ENCODE data around the gene BMPR1A.
A peak's percentile ranks its signal among the peaks of the same experiment; 100 is the strongest.

The BMPR1A gene

GRCh38 chr10:86829472-86829871 lies 73.1 kb downstream of the BMPR1A start:
- H3K27ac ChIP-seq: peak overlapping the region; percentile 63
- TF ChIP-seq CTCF (conservative IDR thresholded peaks at IDR 0.05): no peak

GRCh38 chr10:86830043-86830591 lies 73.7 kb downstream of the BMPR1A start:
- H3K27ac ChIP-seq: peak overlapping the region; percentile 63
- TF ChIP-seq CTCF (conservative IDR thresholded peaks at IDR 0.05): no peak

GRCh38 chr10:86833969-86834368 lies 77.5 kb downstream of the BMPR1A start:
- no peak for TF ChIP-seq CTCF (conservative IDR thresholded peaks at IDR 0.05)
- no peak overlapping the region for H3K27ac ChIP-seq

GRCh38 chr10:86836044-86836443 lies 79.6 kb downstream of the BMPR1A start:
- H3K27ac ChIP-seq: no peak overlapping the region
- no peak for TF ChIP-seq CTCF (conservative IDR thresholded peaks at IDR 0.05)

GRCh38 chr10:86837663-86838062 lies 81.2 kb downstream of the BMPR1A start:
- no peak overlapping the region for H3K27ac ChIP-seq
- no peak for TF ChIP-seq CTCF (conservative IDR thresholded peaks at IDR 0.05)

- no peak for TF ChIP-seq CTCF (conservative IDR thresholded peaks at IDR 0.05)
- H3K27ac ChIP-seq: no peak overlapping the region
Measured at GRCh38 chr10:86840498-86840897, 84.1 kb downstream of the BMPR1A start.

- H3K27ac ChIP-seq: no peak overlapping the region
- no peak for TF ChIP-seq CTCF (conservative IDR thresholded peaks at IDR 0.05)
Measured at GRCh38 chr10:86846088-86846487, 89.7 kb downstream of the BMPR1A start.

Data from VCaP (cell line).